HG02571 (cell line): ENCODE data around the gene FNDC1.

Source experiments
- ATAC-seq: cut with Tn5 transposase; IDR thresholded peaks from one replicate; pipeline ENCODE4 v1.9.1; 2021; ENCODE audit warnings: mild to moderate bottlenecking, moderate library complexity; ENCODE audit not compliant: unreplicated experiment

Gene FNDC1

GRCh38 chr6:159303784-159304183 lies 134.6 kb downstream of the FNDC1 start:
- ATAC-seq = no peak

GRCh38 chr6:159304641-159305040 lies 135.4 kb downstream of the FNDC1 start:
- ATAC-seq = no peak

- no peak for ATAC-seq
Observed at GRCh38 chr6:159305159-159305558, 136.0 kb downstream of the FNDC1 start.

GRCh38 chr6:159305804-159306537 lies 136.8 kb downstream of the FNDC1 start:
- no peak for ATAC-seq

GRCh38 chr6:159307246-159307790 lies 138.1 kb downstream of the FNDC1 start:
- no peak for ATAC-seq

GRCh38 chr6:159308198-159308597 lies 139.0 kb downstream of the FNDC1 start:
- ATAC-seq = no peak

- no peak for ATAC-seq
Observed at GRCh38 chr6:159309723-159310122, 140.5 kb downstream of the FNDC1 start.

GRCh38 chr6:159311618-159312017 lies 142.4 kb downstream of the FNDC1 start:
- no peak for ATAC-seq

GRCh38 chr6:159312206-159312605 lies 143.0 kb downstream of the FNDC1 start:
- no peak for ATAC-seq

- ATAC-seq = no peak
Observed at GRCh38 chr6:159313018-159313417, 143.8 kb downstream of the FNDC1 start.

GRCh38 chr6:159315562-159315961 lies 146.4 kb downstream of the FNDC1 start:
- no peak for ATAC-seq

- ATAC-seq = no peak
Observed at GRCh38 chr6:159317430-159317829, 148.2 kb downstream of the FNDC1 start.

GRCh38 chr6:159321267-159321666 lies 152.1 kb downstream of the FNDC1 start:
- no peak for ATAC-seq
